K562 (cell line): ENCODE measurements around the gene HECW1. TPM values are rescaled to one million over a fixed set of nuclear protein-coding genes. Genes with fewer than 3 reads are reported as not detected.

ENCODE experiments used
- ATAC-seq: fragments of 200-7000 bp; cut with Tn5 transposase; 3 replicates; pipeline ENCODE4 v1.9.1; 2020; ENCODE audit warnings: moderate library complexity
- BruUV-seq: library from RNA; stranded (reverse); fragments of 400-500 nt; replicated peaks from 2 replicates; lab custom pipeline; 2021; lab: Mats Ljungman, UMichigan
- CTCF ChIA-PET: fragments of 300-600 bp; formaldehyde crosslinking; extraction: SDS; loops from one replicate; lab custom pipeline; 2021; ENCODE audit warnings: low intra/inter-chr PET ratio; lab: Yijun Ruan, JAX
- POLR2A ChIA-PET: fragments of 300-600, 350-650 bp; sonication (Branson Sonifier 250); formaldehyde crosslinking; extraction: SDS; loops from one replicate; lab custom pipeline; 2021; ENCODE audit warnings: antibody characterized with exemption, inconsistent platforms; lab: Yijun Ruan, JAX
- DNase-seq, 4 experiments: peaks; one replicate each; pipeline versions ENCODE4 v3.0.0 to v3.0.0-alpha.2; 2011 to 2018; ENCODE audit warnings: low spot score in 3 of 4, mixed read lengths in 3 of 4; ENCODE audit errors: extremely low read depth in 1 of 4
- FAIRE-seq: peaks from 2 replicates; lab custom pipeline; 2011; peaks lifted over from hg19 to GRCh38; lab: Jason Lieb, UNC
- H2AFZ ChIP-seq: 2 replicates; pipeline ENCODE4 v1.6.0; 2011; ENCODE audit warnings: low read depth, low read length, control low read depth, inconsistent platforms
- H3K27ac ChIP-seq: fragments of 200-600 bp; 3 replicates; pipeline ENCODE4 v1.8.0; 2011; ENCODE audit warnings: low read depth, mild to moderate bottlenecking, control low read depth, inconsistent platforms, low read length, moderate library complexity, mixed read lengths; ENCODE audit errors: extremely low read depth
- H3K27me3 ChIP-seq, 2 experiments: fragments of 300-600 bp in 1 of 2; 2 replicates in 1 of 2; 3 replicates in 1 of 2; pipeline versions ENCODE4 v1.6.0 to v1.8.0; 2011; ENCODE audit warnings: inconsistent platforms in 2 of 2, low read length in 2 of 2, mild to moderate bottlenecking in 1 of 2, mixed read lengths in 1 of 2, moderate library complexity in 1 of 2; ENCODE audit not compliant: control insufficient read depth in 2 of 2, insufficient read depth in 2 of 2
- H3K36me3 ChIP-seq: fragments of 300-600 bp; 3 replicates; pipeline ENCODE4 v1.8.0; 2011; ENCODE audit warnings: mild to moderate bottlenecking, low read length, inconsistent platforms; ENCODE audit not compliant: control insufficient read depth, insufficient read depth
- H3K4me1 ChIP-seq, 2 experiments: fragments of 200-600 bp in 1 of 2; replicated peaks in 1 of 2; 2 replicates in 1 of 2; 3 replicates in 1 of 2; pipeline versions ENCODE4 v1.5.1 to v1.8.0; 2011; ENCODE audit warnings: inconsistent platforms in 2 of 2, low read length in 2 of 2, mild to moderate bottlenecking in 1 of 2, mixed read lengths in 1 of 2, moderate library complexity in 1 of 2; ENCODE audit not compliant: control insufficient read depth in 2 of 2, insufficient read depth in 2 of 2
- H3K4me2 ChIP-seq: 2 replicates; pipeline ENCODE4 v1.6.1; 2011; ENCODE audit warnings: low read length, control low read depth, inconsistent platforms, mixed read lengths; ENCODE audit not compliant: insufficient read depth
- H3K4me3 ChIP-seq: fragments of 200-600 bp; sonication (generic), shearing (Covaris generic); 2 replicates; pipeline ENCODE4 v1.5.1; 2016; ENCODE audit warnings: control low read depth, inconsistent platforms
- H3K79me2 ChIP-seq: fragments of 200-600 bp; 3 replicates; pipeline ENCODE4 v1.8.0; 2011; ENCODE audit warnings: low read length, inconsistent platforms; ENCODE audit not compliant: control insufficient read depth, insufficient read depth
- H3K9ac ChIP-seq, 2 experiments: 2 replicates each; pipeline versions ENCODE4 v1.6.0 to v1.6.1; 2011; ENCODE audit warnings: low read depth in 2 of 2, low read length in 2 of 2, control low read depth in 1 of 2, inconsistent platforms in 1 of 2, mild to moderate bottlenecking in 1 of 2, mixed read lengths in 1 of 2; ENCODE audit not compliant: insufficient read depth in 1 of 2
- H3K9me1 ChIP-seq: one replicate; pipeline ENCODE4 v1.6.0; 2011; ENCODE audit warnings: inconsistent platforms, mild to moderate bottlenecking, low read length, moderate library complexity; ENCODE audit not compliant: control insufficient read depth, insufficient read depth
- H3K9me3 ChIP-seq: replicated peaks from 2 replicates; pipeline ENCODE4 v1.5.1; 2011; ENCODE audit warnings: low read depth, low read length, inconsistent platforms; ENCODE audit not compliant: control insufficient read depth, insufficient read depth
- H4K20me1 ChIP-seq: replicated peaks from 2 replicates; pipeline ENCODE4 v1.6.1; 2011; ENCODE audit warnings: low read length, inconsistent platforms, mixed read lengths; ENCODE audit not compliant: control insufficient read depth, insufficient read depth
- CTCF ChIP-seq, 3 experiments: IDR thresholded peaks in 2 of 3; conservative IDR thresholded peaks in 1 of 3; 2 replicates each; pipeline ENCODE4 v1.5.1; 2011 to 2012; ENCODE audit warnings: low read length in 3 of 3, mild to moderate bottlenecking in 3 of 3, control low read depth in 2 of 3, improper control_type of control experiment in 1 of 3, inconsistent platforms in 1 of 3, low read depth in 1 of 3, mixed read lengths in 1 of 3, moderate library complexity in 1 of 3; ENCODE audit not compliant: insufficient read depth in 2 of 3
- HDAC1 ChIP-seq, 2 experiments: fragments of 450-650 bp; IDR thresholded peaks; 2 replicates each; pipeline ENCODE4 v1.6.1; 2016 to 2017; ENCODE audit warnings: inconsistent platforms in 1 of 2, mild to moderate bottlenecking in 1 of 2, moderate library complexity in 1 of 2
- ID3 ChIP-seq, 2 experiments: fragments of 250-450 bp in 1 of 2; fragments of 450-650 bp in 1 of 2; sonication (Bioruptor Pico) in 1 of 2; IDR thresholded peaks; 2 replicates each; pipeline versions ENCODE4 v1.6.1 to v1.8.0; 2016 to 2021; ENCODE audit warnings: mild to moderate bottlenecking in 2 of 2, moderate library complexity in 2 of 2, missing compliant biosample characterization in 1 of 2, missing genetic modification characterization in 1 of 2
- NFIC ChIP-seq: fragments of 450-650 bp; IDR thresholded peaks from 2 replicates; pipeline ENCODE4 v1.6.1; 2017; ENCODE audit warnings: mild to moderate bottlenecking, inconsistent platforms
- PCBP1 ChIP-seq: fragments of 200-400 bp; formaldehyde crosslinking; IDR thresholded peaks from 2 replicates; pipeline ENCODE4 v1.6.1; 2018; ENCODE audit warnings: mild to moderate bottlenecking, low read depth, low read length; ENCODE audit not compliant: poor library complexity, severe bottlenecking
- TFAM ChIP-seq: fragments of 250-450 bp; sonication (Bioruptor Pico); conservative IDR thresholded peaks from 2 replicates; pipeline ENCODE4 v1.5.0; 2021; ENCODE audit warnings: mild to moderate bottlenecking, moderate library complexity
- ZC3H4 ChIP-seq: sonication (generic); formaldehyde crosslinking; IDR thresholded peaks from 2 replicates; pipeline ENCODE4 v1.9.0; 2021; ENCODE audit warnings: missing genetic modification reagents, borderline replicate concordance
- WGBS: fragments of 100-300 bp; shearing (Covaris generic); methylation state at CpG from one replicate; pipeline ENCODE4 v1.1.6; 2016; ENCODE audit warnings: low coverage, mixed read lengths; ENCODE audit not compliant: insufficient coverage; ENCODE audit errors: missing lambda C conversion rate; 5-methylcytosine and 5-hydroxymethylcytosine counted together
- in situ Hi-C: fragments of 300-500 bp; cut with MboI; formaldehyde crosslinking; loops from 4 replicates; pipeline ENCODE4 v1.15.0; 2018; ENCODE audit warnings: inconsistent platforms, mixed read lengths
- intact Hi-C: fragments of 100-400 bp; cut with micrococcal nuclease; formaldehyde crosslinking; loops from 2 replicates; pipeline ENCODE4 v1.14.2; 2022
- polyA plus RNA-seq, 8 experiments: library from polyadenylated mRNA; depleted of rRNA in 4 of 8; stranded (reverse) in 5 of 8; unstranded in 3 of 8; fragments of >200 nt; fragmentation: Nextera tagmentation in 2 of 8; fragmentation: Illumina TruSeq in 1 of 8; extraction: Ambion mirVana in 2 of 8; extraction: Trizol in 1 of 8; gene quantifications; 2 replicates each; pipeline versions ENCODE4 v1.2.1 to v1.2.3, GENCODE V29; 2011 to 2014; ENCODE audit warnings: inconsistent platforms in 1 of 8, missing spikeins in 1 of 8
- total RNA-seq, 7 experiments: library from RNA; depleted of rRNA in 6 of 7; stranded (reverse); fragments of >200 nt in 6 of 7; fragmentation: Illumina TruSeq in 2 of 7; extraction: Trizol in 2 of 7; gene quantifications; 2 replicates each; pipeline versions ENCODE4 v1.2.1 to v1.2.3, GENCODE V29; 2011 to 2021; ENCODE audit warnings: low replicate concordance in 1 of 7

Gene HECW1
- total and polyA plus RNA-seq, 9 of the 15 experiments (the other 6 are each of a cell fraction or from before 2014, with no cell fraction given), result 0.07 to 0.31 (median 0.13) TPM; not detected in 4

GRCh38 chr7:43353902-43354301 is 241.5 kb downstream of the HECW1 start (continued):
- TF ChIP-seq CTCF (IDR thresholded peaks at IDR 0.05 in 2 of 3, conservative IDR thresholded peaks at IDR 0.05 in 1 of 3; ENCODE audit: insufficient read depth in 2 of 3, low read depth in 1 of 3, low read length in 3 of 3), result 0 out of 6 replicates have a peak, but pooled peaks of 1 of the 3 experiments have one; percentile 18
- no peak for TF ChIP-seq ZC3H4 (CRISPR knock-in tag)
- no peak for TF ChIP-seq HDAC1 (IDR thresholded peaks at IDR 0.05)
- no peak for TF ChIP-seq PCBP1

- Histone ChIP-seq H3K27ac (no peak overlapping the region), H3K79me2 (no peaks in the 10 kb centered on the region), H3K36me3 (no peaks in the 10 kb centered on the region), H3K9ac (no peak overlapping the region), H3K9me1 (no peaks in the 10 kb centered on the region), H3K9me3 (no peaks in the 10 kb centered on the region), H3K4me2 (no peak overlapping the region), H2AFZ (no peak overlapping the region), H4K20me1 (no peaks in the 10 kb centered on the region), H3K4me1 (no peaks in the 10 kb centered on the region), H3K4me3 (no peak overlapping the region), H3K27me3 (peaks cover 2 to 13% of the 10 kb centered on the region in 2 experiments; a peak in 2 of 5 replicates)
- POLR2A ChIA-PET, result no interaction called here
- FAIRE-seq (no peak), ATAC-seq (no peak), DNase-seq (no peak)
- WGBS, result 0% methylated on average over 2 of the region's 2 CpGs
- CTCF ChIA-PET, result interaction anchor here (0.5 kb wide), 1 partner anchor 36 kb away, joined by 3 read pairs; no protein-coding TSS in a partner anchor
- intact Hi-C loops, result no loop called here
- TF ChIP-seq ID3 (CRISPR knock-in tag; IDR thresholded peaks at IDR 0.05) (no peak), ID3 (tag; IDR thresholded peaks at IDR 0.05) (no peak), TFAM (CRISPR knock-in tag) (no peak), NFIC (peak; percentile 80)
- no TSS peak for BruUV-seq
- in situ Hi-C loops, result no loop called here
Measured at GRCh38 chr7:43362652-43363034, 250.2 kb downstream of the HECW1 start.
